Left ventricle myocardium inferior (tissue), 1 donor: ENCODE data around the gene INSYN1. TPM values are rescaled to one million over a fixed set of nuclear protein-coding genes. Genes with fewer than 3 reads are reported as not detected.
A peak's percentile ranks its signal among the peaks of the same experiment; 100 is the strongest.
"Not testable (repeated sequence)": the region's sequence is repeated elsewhere in the genome, so short reads cannot be mapped to it uniquely, and the experiment has no call there.

Experiments used
- DNase-seq: peaks from one replicate; pipeline ENCODE4 v3.0.0-alpha.2; 2020
- H3K27ac ChIP-seq: fragments of 200-600 bp; replicated peaks from 2 replicates; pipeline ENCODE4 v1.8.0; 2021
- H3K27me3 ChIP-seq: fragments of 200-600 bp; 2 replicates; pipeline ENCODE4 v1.8.0; 2021; ENCODE audit warnings: low read depth
- H3K36me3 ChIP-seq: fragments of 200-600 bp; 2 replicates; pipeline ENCODE4 v1.8.0; 2021
- H3K4me1 ChIP-seq: fragments of 200-600 bp; 2 replicates; pipeline ENCODE4 v1.8.0; 2021
- H3K4me3 ChIP-seq: fragments of 200-600 bp; 2 replicates; pipeline ENCODE4 v1.8.0; 2021; ENCODE audit warnings: mild to moderate bottlenecking, moderate library complexity
- H3K9me3 ChIP-seq: fragments of 200-600 bp; replicated peaks from 2 replicates; pipeline ENCODE4 v1.8.0; 2021
- CTCF ChIP-seq: fragments of 200-600 bp; IDR thresholded peaks from 2 replicates; pipeline ENCODE4 v1.8.0; 2021; ENCODE audit warnings: antibody characterized with exemption, mild to moderate bottlenecking, borderline replicate concordance
- intact Hi-C: fragments of 100-400 bp; cut with micrococcal nuclease; formaldehyde crosslinking; loops from one replicate; pipeline ENCODE4 v1.11.0; 2022
- total RNA-seq: library from RNA; stranded (reverse); fragmentation: NEBNext Ultra II Directional; extraction: Animal tissue kit (Norgen Biotek cat#: 25700); gene quantifications from one replicate; pipeline ENCODE4 v1.2.1, GENCODE V29; 2021
- donor health status: DM: no; HTN: yes; CAD: no; lungs with severe emphysema.

The INSYN1 gene
- total RNA-seq, 1 donor from 2014 or later = 121 TPM

- H3K9me3 ChIP-seq = no peaks in the 10 kb centered on the region
- peaks cover 51% of the 10 kb centered on the region for H3K4me1 ChIP-seq
- TF ChIP-seq CTCF = no peak
- intact Hi-C loops = no loop called here
- DNase-seq = no peak
- H3K36me3 ChIP-seq = no peaks in the 10 kb centered on the region
- H3K27ac ChIP-seq = no peak overlapping the region
- no peaks in the 10 kb centered on the region for H3K27me3 ChIP-seq
- H3K4me3 ChIP-seq = no peak overlapping the region
Measured at GRCh38 chr15:73797366-73798158, 44.4 kb upstream of the INSYN1 start.

GRCh38 chr15:73796331-73796831, 43.2 kb upstream of the INSYN1 start:
- DNase-seq = peak; percentile 75
- Histone ChIP-seq H3K4me1 (peaks cover 49% of the 10 kb centered on the region), H3K27me3 (no peaks in the 10 kb centered on the region), H3K9me3 (no peaks in the 10 kb centered on the region), H3K27ac (peak overlapping the region; percentile 5), H3K4me3 (no peak overlapping the region), H3K36me3 (no peaks in the 10 kb centered on the region)
- TF ChIP-seq CTCF = no peak
- intact Hi-C loops = no loop called here

- intact Hi-C loops = no loop called here
- Histone ChIP-seq H3K27ac (peak overlapping the region; percentile 8), H3K9me3 (no peaks in the 10 kb centered on the region), H3K4me1 (peaks cover 33% of the 10 kb centered on the region), H3K27me3 (no peaks in the 10 kb centered on the region), H3K4me3 (no peak overlapping the region), H3K36me3 (no peaks in the 10 kb centered on the region)
- TF ChIP-seq CTCF = no peak
- no peak for DNase-seq
Measured at GRCh38 chr15:73794443-73795133, 41.4 kb upstream of the INSYN1 start.

GRCh38 chr15:73792899-73793541, 39.9 kb upstream of the INSYN1 start:
- H3K27me3 ChIP-seq, intact Hi-C loops, H3K36me3 ChIP-seq, H3K9me3 ChIP-seq, DNase-seq, H3K4me3 ChIP-seq: not testable (repeated sequence)
- peaks cover 25% of the 10 kb centered on the region for H3K4me1 ChIP-seq
- peak overlapping the region; percentile 71 for H3K27ac ChIP-seq

GRCh38 chr15:73792415-73792814, 39.3 kb upstream of the INSYN1 start:
- intact Hi-C loops = no loop called here

More at GRCh38 chr15:73792415-73792814, 39.3 kb upstream of the INSYN1 start:
- Histone ChIP-seq H3K4me3 (no peak overlapping the region), H3K4me1 (peaks cover 25% of the 10 kb centered on the region), H3K9me3 (no peaks in the 10 kb centered on the region), H3K27ac (peak overlapping the region; percentile 71), H3K36me3 (no peaks in the 10 kb centered on the region), H3K27me3 (no peaks in the 10 kb centered on the region)
- peak; percentile 37 for TF ChIP-seq CTCF
- peak; percentile 50 for DNase-seq
